GM12891 (cell line): ENCODE results near the gene OR2W3.

Experiments used
- PAX5 ChIP-seq: IDR thresholded peaks from 2 replicates; pipeline ENCODE4 v1.6.1; 2011; ENCODE audit warnings: low read length, moderate library complexity, mild to moderate bottlenecking; ENCODE audit not compliant: insufficient read depth, severe bottlenecking
- POLR2A ChIP-seq: IDR thresholded peaks from 2 replicates; pipeline ENCODE4 v1.6.1; 2011; ENCODE audit warnings: low read depth, low read length, control low read depth
- POLR2AphosphoS5 ChIP-seq: IDR thresholded peaks from 2 replicates; pipeline ENCODE4 v1.6.1; 2011; ENCODE audit warnings: low read depth, low read length, control low read depth
- POU2F2 ChIP-seq: IDR thresholded peaks from 2 replicates; pipeline ENCODE4 v1.6.1; 2011; ENCODE audit warnings: low read depth, mild to moderate bottlenecking, control low read depth, low read length, moderate library complexity
- SPI1 ChIP-seq: IDR thresholded peaks from 2 replicates; pipeline ENCODE4 v1.6.1; 2011; ENCODE audit warnings: low read depth, low read length, control low read depth
- TAF1 ChIP-seq: IDR thresholded peaks from 2 replicates; pipeline ENCODE4 v1.6.1; 2011; ENCODE audit warnings: low read depth, low read length, control low read depth

DNA sequence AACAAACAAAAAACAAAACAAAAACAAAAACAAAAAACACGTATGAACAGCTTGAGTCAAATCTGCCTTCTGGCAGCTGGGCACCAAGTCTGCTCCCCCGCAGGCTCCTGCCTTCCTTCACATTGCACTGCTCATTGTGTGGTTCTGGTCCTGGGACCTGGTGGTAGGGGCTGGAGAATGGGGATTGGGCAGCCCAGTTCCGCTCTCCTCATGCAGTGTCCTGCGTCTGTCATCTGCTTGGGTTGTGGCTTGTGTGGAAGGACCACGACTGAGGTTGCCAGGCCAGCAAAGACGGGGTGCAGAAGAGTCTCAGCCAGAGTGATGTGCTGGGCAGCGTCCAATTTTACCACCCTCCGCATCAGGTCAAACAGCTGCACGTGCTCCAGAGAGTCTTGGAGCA lies 40.4 kb downstream of the OR2W3 start:
- TF ChIP-seq SPI1 (no peak), POLR2A (no peak), POLR2AphosphoS5 (no peak), TAF1 (no peak), PAX5 (no peak), POU2F2 (no peak)
